ENCODE data around the gene CDC16. TPM values are rescaled to one million over a fixed set of nuclear protein-coding genes. Genes with fewer than 3 reads are reported as not detected.

Gene CDC16
- total and polyA plus RNA-seq, 2 of the 8 experiments (the other 6 are each of a cell fraction or from before 2014, with no cell fraction given) = 42.5 to 83.4 TPM

GRCh38 chr13:114256547-114256946 lies 21.9 kb downstream of the CDC16 start:
- no peak overlapping the region for H2BK20ac ChIP-seq (ENCODE audit: low read length)
- no peak overlapping the region for H2BK12ac ChIP-seq (ENCODE audit: low read depth, low read length)
- no peaks in the 10 kb centered on the region for H3K9me3 ChIP-seq (ENCODE audit: insufficient read depth in 2 of 2, low read depth in 1 of 2, low read length in 1 of 2)
- H2BK120ac ChIP-seq (replicated peaks; ENCODE audit: low read depth, low read length) = no peak overlapping the region
- H4K91ac ChIP-seq (replicated peaks; ENCODE audit: insufficient read length, low read length) = no peak overlapping the region
- H3K79me2 ChIP-seq (ENCODE audit: control insufficient read depth in 1 of 2, insufficient read depth in 2 of 2, low read length in 2 of 2) = no peaks in the 10 kb centered on the region; a peak in 1 of 4 replicates
- peaks cover 2 to 6% of the 10 kb centered on the region in 2 experiments for H4K20me1 ChIP-seq (replicated peaks in 1 of 2; ENCODE audit: control insufficient read depth in 1 of 2, insufficient read depth in 2 of 2, low read length in 2 of 2)
- H3K4me2 ChIP-seq (ENCODE audit: insufficient read depth in 1 of 2, low read depth in 2 of 2, low read length in 2 of 2) = no peak overlapping the region; a peak in 1 of 4 replicates
- H2AFZ ChIP-seq (ENCODE audit: low read length) = no peak overlapping the region
- H3K9ac ChIP-seq (replicated peaks in 1 of 4; ENCODE audit: extremely low read depth in 1 of 4, low read depth in 3 of 4, low read length in 3 of 4) = no peak overlapping the region
- DNase-seq (ENCODE audit: low read depth in 1 of 2, low spot score in 2 of 2) (no peak), FAIRE-seq (no peak)
- no peak overlapping the region for H4K8ac ChIP-seq (ENCODE audit: extremely low read depth, insufficient read depth, low read length)
- peaks cover 22 to 82% (median 48%) of the 10 kb centered on the region in 4 experiments for H3K36me3 ChIP-seq (ENCODE audit: control insufficient read depth in 2 of 4, insufficient read depth in 4 of 4, low read length in 3 of 4)
- TF ChIP-seq, protein P1, sequence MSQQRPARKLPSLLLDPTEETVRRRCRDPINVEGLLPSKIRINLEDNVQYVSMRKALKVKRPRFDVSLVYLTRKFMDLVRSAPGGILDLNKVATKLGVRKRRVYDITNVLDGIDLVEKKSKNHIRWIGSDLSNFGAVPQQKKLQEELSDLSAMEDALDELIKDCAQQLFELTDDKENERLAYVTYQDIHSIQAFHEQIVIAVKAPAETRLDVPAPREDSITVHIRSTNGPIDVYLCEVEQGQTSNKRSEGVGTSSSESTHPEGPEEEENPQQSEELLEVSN (IDR thresholded peaks at IDR 0.05) = no peak
- no peak for TF ChIP-seq MAFK (IDR thresholded peaks at IDR 0.05; ENCODE audit: low read depth, low read length)
- no peak for TF ChIP-seq TBP (IDR thresholded peaks at IDR 0.05; ENCODE audit: low read depth, low read length)
- no peak for TF ChIP-seq SIX5 (IDR thresholded peaks at IDR 0.05; ENCODE audit: low read depth, low read length)
- no peak for TF ChIP-seq TAF7 (optimal IDR thresholded peaks at IDR 0.05; ENCODE audit: borderline replicate concordance, low read depth, low read length)
- TF ChIP-seq RAD21 (IDR thresholded peaks at IDR 0.05 in 1 of 2, conservative IDR thresholded peaks at IDR 0.05 in 1 of 2; ENCODE audit: low read depth in 2 of 2, low read length in 2 of 2) = no peak
- H3K4ac ChIP-seq (replicated peaks; ENCODE audit: insufficient read length, low read depth, low read length) = no peak overlapping the region
- H3K27ac ChIP-seq (ENCODE audit: low read depth, low read length) = no peak overlapping the region
- no peak overlapping the region for H2BK15ac ChIP-seq (ENCODE audit: low read length)
- no peak overlapping the region for H3K56ac ChIP-seq (replicated peaks; ENCODE audit: insufficient read length, low read depth, low read length)
- H4K5ac ChIP-seq (ENCODE audit: insufficient read length, low read depth, low read length) = no peak overlapping the region
- no peak overlapping the region for H3K23ac ChIP-seq (ENCODE audit: insufficient read length)
- H3K4me3 ChIP-seq (ENCODE audit: extremely low read depth in 1 of 4, insufficient read depth in 2 of 4, low read depth in 3 of 4, low read length in 4 of 4) = peak overlapping the region in 1 of 4 experiments; percentile 2; a peak in 1 of 8 replicates
- H2BK5ac ChIP-seq (ENCODE audit: low read depth, low read length) = no peak overlapping the region
- POLR2A ChIA-PET (ENCODE audit: partially characterized antibody) = interaction anchor here (0.9 to 7.5 kb wide), 9 partner anchors 7 to 30 kb away, joined by 3 to 44 read pairs (median 10); partner anchors contain the start of genes CDC16 and UPF3A
- CTCF ChIA-PET (ENCODE audit: partially characterized antibody) = interaction anchor here (1.1 kb wide), 2 partner anchors 19 to 84 kb away, joined by 3 to 4 read pairs; no protein-coding TSS in a partner anchor
- WGBS, 2 experiments (ENCODE audit: extremely low coverage in 1 of 2, insufficient coverage in 1 of 2, insufficient read length in 1 of 2, insufficient replicate concordance in 2 of 2, low coverage in 1 of 2, low lambda C conversion rate in 2 of 2, missing lambda C conversion rate in 1 of 2) = 87% methylated on average over 1 of the region's 1 CpG; no CpG with 5 or more reads in 1 of the 2 experiments
- no peaks in the 10 kb centered on the region for H3K79me1 ChIP-seq (ENCODE audit: low read depth, low read length)
- H3K27me3 ChIP-seq (replicated peaks in 1 of 4; ENCODE audit: control insufficient read depth in 3 of 4, extremely low read depth in 1 of 4, insufficient read depth in 3 of 4, low read length in 3 of 4) = no peaks in the 10 kb centered on the region
- H3K18ac ChIP-seq (ENCODE audit: extremely low read depth, low read length) = no peak overlapping the region
- peaks cover 0 to 8% (median 2%) of the 10 kb centered on the region in 4 experiments; a peak in 2 of 7 replicates for H3K4me1 ChIP-seq (replicated peaks in 1 of 4; ENCODE audit: control insufficient read depth in 3 of 4, insufficient read depth in 4 of 4, low read length in 3 of 4)
- no peak overlapping the region for H2AK5ac ChIP-seq (ENCODE audit: low read depth, low read length)
- H3K23me2 ChIP-seq (ENCODE audit: low read depth, low read length) = no peaks in the 10 kb centered on the region
- no peak overlapping the region for H3K14ac ChIP-seq (ENCODE audit: insufficient read length)
